ENCODE measurements around the gene CCDC32.

CCDC32 gene

GRCh38 chr15:40597024-40597423 is 32.2 kb upstream of the CCDC32 start:
- in situ Hi-C loops (cut with MboI; ENCODE audit: low sequenced_read_pairs, unreplicated experiment): no loop called here

GRCh38 chr15:40595773-40596172 is 30.9 kb upstream of the CCDC32 start:
- in situ Hi-C loops (cut with MboI; ENCODE audit: low sequenced_read_pairs, unreplicated experiment): no loop called here
- TF ChIP-seq CTCF (IDR thresholded peaks at IDR 0.05; ENCODE audit: borderline replicate concordance, control extremely low read depth, extremely low read depth, insufficient read depth, missing control alignments): no peak
- no peak for DNase-seq (ENCODE audit: low spot score)

More at GRCh38 chr15:40597024-40597423, 32.2 kb upstream of the CCDC32 start:
- DNase-seq (ENCODE audit: low spot score): no peak
- no peak for TF ChIP-seq CTCF (IDR thresholded peaks at IDR 0.05; ENCODE audit: borderline replicate concordance, control extremely low read depth, extremely low read depth, insufficient read depth, missing control alignments)

GRCh38 chr15:40595219-40595618 is 30.4 kb upstream of the CCDC32 start:
- DNase-seq (ENCODE audit: low spot score): no peak
- in situ Hi-C loops (cut with MboI; ENCODE audit: low sequenced_read_pairs, unreplicated experiment): no loop called here
- TF ChIP-seq CTCF (IDR thresholded peaks at IDR 0.05; ENCODE audit: borderline replicate concordance, control extremely low read depth, extremely low read depth, insufficient read depth, missing control alignments): no peak

GRCh38 chr15:40594429-40594836 is 29.6 kb upstream of the CCDC32 start:
- peak; percentile 76 for DNase-seq (ENCODE audit: low spot score)
- in situ Hi-C loops (cut with MboI; ENCODE audit: low sequenced_read_pairs, unreplicated experiment): no loop called here

GRCh38 chr15:40593588-40594428 is 29.0 kb upstream of the CCDC32 start, which contains the start of gene KNL1:
Gene KNL1 (plus strand): TSS chr15:40594249. CDS start chr15:40602932, 8,683 bp downstream.
- TF ChIP-seq CTCF (IDR thresholded peaks at IDR 0.05; ENCODE audit: borderline replicate concordance, control extremely low read depth, extremely low read depth, insufficient read depth, missing control alignments): no peak
- in situ Hi-C loops (cut with MboI; ENCODE audit: low sequenced_read_pairs, unreplicated experiment): no loop called here
- DNase-seq (ENCODE audit: low spot score): peak; percentile 88

More at GRCh38 chr15:40594429-40594836, 29.6 kb upstream of the CCDC32 start:
- TF ChIP-seq CTCF (IDR thresholded peaks at IDR 0.05; ENCODE audit: borderline replicate concordance, control extremely low read depth, extremely low read depth, insufficient read depth, missing control alignments): no peak

GRCh38 chr15:40593165-40593564 is 28.3 kb upstream of the CCDC32 start:
- TF ChIP-seq CTCF (IDR thresholded peaks at IDR 0.05; ENCODE audit: borderline replicate concordance, control extremely low read depth, extremely low read depth, insufficient read depth, missing control alignments): no peak
- no peak for DNase-seq (ENCODE audit: low spot score)
- in situ Hi-C loops (cut with MboI; ENCODE audit: low sequenced_read_pairs, unreplicated experiment): no loop called here
